Embryonic facial prominence (tissue), 1 donor: ENCODE results near the gene R3HCC1L.

Experiments
- DNase-seq: peaks from one replicate; pipeline ENCODE4 v3.0.0-alpha.2; 2016; ENCODE audit errors: extremely low spot score

Gene R3HCC1L

GRCh38 chr10:98231417-98231816, 97.0 kb downstream of the R3HCC1L start:
- no peak for DNase-seq

- no peak for DNase-seq
These were observed 101.4 kb downstream of the R3HCC1L start for GRCh38 chr10:98235846-98236245.

- DNase-seq = no peak
These were observed 102.4 kb downstream of the R3HCC1L start for GRCh38 chr10:98236862-98237261.

GRCh38 chr10:98238391-98238790, 103.9 kb downstream of the R3HCC1L start:
- DNase-seq = no peak

GRCh38 chr10:98240524-98240923, 106.1 kb downstream of the R3HCC1L start:
- DNase-seq = no peak

- DNase-seq = no peak
These were observed 108.4 kb downstream of the R3HCC1L start for GRCh38 chr10:98242823-98243222.

GRCh38 chr10:98244141-98244540, 109.7 kb downstream of the R3HCC1L start:
- no peak for DNase-seq

- no peak for DNase-seq
These were observed 110.1 kb downstream of the R3HCC1L start for GRCh38 chr10:98244586-98244985.

- DNase-seq = peak; percentile 55
These were observed 112.7 kb downstream of the R3HCC1L start for GRCh38 chr10:98246911-98247805.

GRCh38 chr10:98248018-98248417, 113.6 kb downstream of the R3HCC1L start:
- no peak for DNase-seq

GRCh38 chr10:98249134-98249533, 114.7 kb downstream of the R3HCC1L start:
- DNase-seq = no peak

- DNase-seq = no peak
These were observed 116.9 kb downstream of the R3HCC1L start for GRCh38 chr10:98251399-98251798.

GRCh38 chr10:98252464-98252863, 118.0 kb downstream of the R3HCC1L start:
- DNase-seq = no peak

GRCh38 chr10:98253499-98253898, 119.0 kb downstream of the R3HCC1L start:
- no peak for DNase-seq

GRCh38 chr10:98254234-98254974, 119.9 kb downstream of the R3HCC1L start:
- no peak for DNase-seq

- no peak for DNase-seq
These were observed 120.9 kb downstream of the R3HCC1L start for GRCh38 chr10:98255146-98255877.

- no peak for DNase-seq
These were observed 122.2 kb downstream of the R3HCC1L start for GRCh38 chr10:98256692-98257091.

GRCh38 chr10:98257198-98257597, 122.7 kb downstream of the R3HCC1L start:
- DNase-seq = no peak

GRCh38 chr10:98257961-98258360, 123.5 kb downstream of the R3HCC1L start:
- DNase-seq = no peak

GRCh38 chr10:98258683-98259454, 124.4 kb downstream of the R3HCC1L start:
- DNase-seq = no peak

- DNase-seq = no peak
These were observed 125.3 kb downstream of the R3HCC1L start for GRCh38 chr10:98259606-98260315.
